ENCODE measurements around the gene MYLK.
"Not testable (repeated sequence)": the region's sequence is repeated elsewhere in the genome, so short reads cannot be mapped to it uniquely, and the experiment has no call there.

Gene MYLK

DNA sequence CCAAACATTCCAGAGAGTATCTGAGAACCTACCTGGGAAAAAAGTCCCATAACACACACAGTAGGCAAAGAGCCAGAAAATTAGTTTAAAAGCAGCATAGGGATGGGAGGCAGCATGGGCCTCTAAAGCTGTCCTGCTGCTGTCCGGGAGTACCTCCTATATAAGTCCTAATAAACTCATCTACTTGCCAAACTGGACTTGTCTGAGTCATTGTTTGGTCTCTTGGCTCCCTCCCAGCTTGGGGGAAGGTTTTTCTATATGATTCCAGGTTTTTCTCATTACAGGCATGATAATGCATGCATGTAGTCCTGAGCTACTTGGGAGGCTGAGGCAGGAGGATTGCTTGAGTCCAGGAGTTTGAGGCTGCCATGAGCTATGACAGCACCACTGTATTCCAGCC is 281.8 kb downstream of the MYLK start:
- Histone ChIP-seq H3K27me3 (replicated peaks; ENCODE audit: control insufficient read depth, insufficient read depth, low read length) (no peaks in the 10 kb centered on the region), H3K4me3 (replicated peaks; ENCODE audit: low read depth, low read length) (no peak overlapping the region), H3K36me3 (ENCODE audit: control insufficient read depth, insufficient read depth, low read length) (no peaks in the 10 kb centered on the region; the same call in 1 of the 2 replicates)
- TF ChIP-seq, protein P1, sequence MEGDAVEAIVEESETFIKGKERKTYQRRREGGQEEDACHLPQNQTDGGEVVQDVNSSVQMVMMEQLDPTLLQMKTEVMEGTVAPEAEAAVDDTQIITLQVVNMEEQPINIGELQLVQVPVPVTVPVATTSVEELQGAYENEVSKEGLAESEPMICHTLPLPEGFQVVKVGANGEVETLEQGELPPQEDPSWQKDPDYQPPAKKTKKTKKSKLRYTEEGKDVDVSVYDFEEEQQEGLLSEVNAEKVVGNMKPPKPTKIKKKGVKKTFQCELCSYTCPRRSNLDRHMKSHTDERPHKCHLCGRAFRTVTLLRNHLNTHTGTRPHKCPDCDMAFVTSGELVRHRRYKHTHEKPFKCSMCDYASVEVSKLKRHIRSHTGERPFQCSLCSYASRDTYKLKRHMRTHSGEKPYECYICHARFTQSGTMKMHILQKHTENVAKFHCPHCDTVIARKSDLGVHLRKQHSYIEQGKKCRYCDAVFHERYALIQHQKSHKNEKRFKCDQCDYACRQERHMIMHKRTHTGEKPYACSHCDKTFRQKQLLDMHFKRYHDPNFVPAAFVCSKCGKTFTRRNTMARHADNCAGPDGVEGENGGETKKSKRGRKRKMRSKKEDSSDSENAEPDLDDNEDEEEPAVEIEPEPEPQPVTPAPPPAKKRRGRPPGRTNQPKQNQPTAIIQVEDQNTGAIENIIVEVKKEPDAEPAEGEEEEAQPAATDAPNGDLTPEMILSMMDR (IDR thresholded peaks at IDR 0.05; ENCODE audit: insufficient read depth, low read length, poor library complexity, severe bottlenecking): no peak
- DNase-seq (ENCODE audit: extremely low read depth, insufficient read length): no peak

DNA sequence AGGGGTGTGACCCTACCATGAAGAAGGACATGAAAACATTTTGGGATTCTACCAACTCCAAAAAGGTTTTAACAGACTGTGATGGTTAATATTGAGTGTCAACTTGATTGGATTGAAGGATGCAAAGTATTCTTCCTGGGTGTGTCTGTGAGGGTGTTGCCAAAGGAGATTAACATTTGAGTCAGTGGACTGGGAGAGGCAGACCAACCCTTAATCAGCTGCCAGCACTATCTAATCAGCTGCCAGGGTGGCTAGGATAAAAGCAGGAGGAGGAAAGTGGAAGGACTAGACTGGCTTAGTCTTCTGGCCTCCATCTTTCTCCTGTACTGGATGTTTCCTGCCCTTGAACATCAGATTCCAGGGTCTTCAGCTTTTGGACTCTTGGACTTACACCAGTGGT is 283.3 kb downstream of the MYLK start:
- H3K27me3 ChIP-seq (replicated peaks; ENCODE audit: control insufficient read depth, insufficient read depth, low read length); DNase-seq (ENCODE audit: extremely low read depth, insufficient read length); H3K4me3 ChIP-seq (replicated peaks; ENCODE audit: low read depth, low read length); H3K36me3 ChIP-seq (ENCODE audit: control insufficient read depth, insufficient read depth, low read length): not testable (repeated sequence)

DNA sequence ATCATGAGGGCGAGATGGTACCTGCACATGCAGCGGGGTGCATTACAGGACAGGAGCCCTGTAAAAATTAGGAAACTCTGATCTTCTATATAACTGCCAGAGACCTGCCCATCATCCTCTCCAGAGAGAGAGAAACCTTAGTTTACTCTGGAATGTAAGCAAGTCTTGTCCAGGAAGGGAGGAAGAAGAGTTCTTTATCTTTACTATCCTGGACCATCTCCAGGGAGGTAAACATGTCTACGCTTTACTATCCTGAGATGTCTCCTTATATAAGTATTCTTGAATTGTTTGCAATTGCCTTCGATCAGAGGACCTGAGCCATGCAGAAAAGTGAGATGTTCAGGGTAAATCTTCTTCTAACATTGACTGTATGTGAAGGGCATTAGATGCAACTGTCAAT is 286.6 kb downstream of the MYLK start:
- Histone ChIP-seq H3K4me3 (replicated peaks; ENCODE audit: low read depth, low read length) (no peak overlapping the region), H3K27me3 (replicated peaks; ENCODE audit: control insufficient read depth, insufficient read depth, low read length) (no peaks in the 10 kb centered on the region), H3K36me3 (ENCODE audit: control insufficient read depth, insufficient read depth, low read length) (no peaks in the 10 kb centered on the region; the same call in 1 of the 2 replicates)
- no peak for DNase-seq (ENCODE audit: extremely low read depth, insufficient read length)
- TF ChIP-seq, protein P1 (IDR thresholded peaks at IDR 0.05; ENCODE audit: insufficient read depth, low read length, poor library complexity, severe bottlenecking): no peak

DNA sequence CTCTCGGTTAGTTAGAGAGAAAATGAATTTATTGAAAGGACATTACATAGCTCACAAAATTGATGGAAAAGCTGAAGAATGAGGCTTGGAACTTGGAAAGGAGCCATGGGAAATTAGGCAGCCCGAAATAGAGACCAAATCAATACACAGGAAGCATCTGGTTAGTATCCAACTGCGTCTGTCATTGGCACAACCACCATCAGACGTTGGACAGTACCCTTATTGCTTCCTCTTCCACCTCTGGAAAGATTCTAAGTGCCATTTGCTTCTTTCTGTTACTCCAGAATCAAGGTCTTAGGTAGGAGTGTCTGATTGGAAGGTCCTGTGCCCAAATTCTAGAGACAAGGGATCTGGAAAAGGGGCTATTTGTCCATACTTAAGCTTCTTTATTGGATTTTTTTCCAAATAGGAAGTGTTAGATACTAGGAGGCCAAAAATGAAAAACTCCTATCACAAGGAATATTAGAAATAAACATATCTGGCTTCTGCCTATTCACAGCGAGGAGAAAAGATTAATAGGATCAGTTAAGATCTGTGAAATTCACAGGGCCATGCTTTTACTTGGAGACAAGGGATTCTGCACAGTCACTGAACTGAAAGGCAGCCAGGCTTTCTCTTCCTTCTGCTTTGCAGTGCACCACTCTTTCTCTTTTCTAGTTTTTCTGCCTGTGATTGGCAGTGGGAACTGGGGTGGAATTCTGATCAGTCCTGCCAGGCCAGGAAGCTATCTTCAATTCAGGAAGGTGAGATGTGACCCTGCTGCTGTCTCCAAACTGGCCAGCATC is 288.5 kb downstream of the MYLK start:
- Histone ChIP-seq H3K4me3 (replicated peaks; ENCODE audit: low read depth, low read length) (no peak overlapping the region), H3K27me3 (replicated peaks; ENCODE audit: control insufficient read depth, insufficient read depth, low read length) (no peaks in the 10 kb centered on the region), H3K36me3 (ENCODE audit: control insufficient read depth, insufficient read depth, low read length) (peaks cover 2% of the 10 kb centered on the region; the same call in 1 of the 2 replicates)
- TF ChIP-seq, protein P1 (IDR thresholded peaks at IDR 0.05; ENCODE audit: insufficient read depth, low read length, poor library complexity, severe bottlenecking): no peak
- DNase-seq (ENCODE audit: extremely low read depth, insufficient read length): no peak

DNA sequence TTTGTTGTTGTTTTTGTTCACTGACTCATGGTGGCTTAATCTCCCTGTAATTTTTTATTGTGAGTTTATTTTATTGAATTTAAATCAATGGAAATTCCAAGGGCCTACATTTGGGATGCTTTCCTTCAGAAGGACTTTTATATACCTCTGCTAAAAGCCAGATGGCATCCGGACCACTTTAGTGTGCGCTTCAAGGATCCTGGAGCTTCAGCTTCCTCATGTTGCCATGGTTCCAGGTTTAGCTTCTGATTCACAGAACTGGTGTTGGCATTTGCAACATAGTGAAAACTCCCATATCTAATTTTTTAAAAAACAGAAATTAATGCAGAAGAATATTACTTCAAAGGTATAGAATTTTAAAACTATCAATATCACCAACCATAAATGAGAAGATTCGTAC is 290.8 kb downstream of the MYLK start:
- no peaks in the 10 kb centered on the region for H3K27me3 ChIP-seq (replicated peaks; ENCODE audit: control insufficient read depth, insufficient read depth, low read length)
- TF ChIP-seq, protein P1 (IDR thresholded peaks at IDR 0.05; ENCODE audit: insufficient read depth, low read length, poor library complexity, severe bottlenecking): no peak

DNA sequence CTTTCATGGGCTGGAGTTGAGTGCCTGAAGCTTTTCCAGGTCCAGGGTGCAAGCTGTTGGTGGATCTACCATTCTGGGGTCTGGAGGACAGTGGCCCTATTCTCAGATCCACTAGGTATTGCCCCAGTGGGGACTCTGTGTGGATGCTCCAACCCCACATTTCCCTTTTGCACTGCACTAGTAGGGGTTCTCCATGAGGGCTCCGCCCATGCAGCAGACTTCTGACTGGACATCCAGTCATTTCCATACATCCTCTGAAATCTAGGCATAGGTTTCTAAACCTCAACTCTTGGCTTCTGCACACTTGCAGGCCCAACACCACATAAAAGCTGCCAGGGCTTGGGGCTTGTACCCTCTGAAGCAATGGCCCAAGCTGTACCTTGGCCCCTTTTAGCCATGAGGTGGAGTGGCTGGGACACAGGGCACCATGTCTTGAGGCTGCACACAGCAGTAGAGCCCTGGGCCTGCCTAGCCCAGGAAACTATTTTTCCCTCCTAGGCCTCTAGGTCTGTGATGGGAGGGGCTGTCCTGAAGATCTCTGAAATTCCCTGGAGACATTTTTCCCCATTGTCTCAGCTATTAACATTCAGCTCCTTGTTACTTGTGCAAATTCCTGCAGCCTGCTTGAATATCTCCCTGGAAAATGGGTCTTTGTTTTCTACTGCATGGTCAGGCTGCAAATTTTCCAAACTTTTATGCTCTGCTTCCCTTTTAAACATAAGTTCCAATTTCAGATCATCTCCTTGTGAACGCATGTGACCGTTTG is 293.3 kb downstream of the MYLK start:
- Histone ChIP-seq H3K27me3 (replicated peaks; ENCODE audit: control insufficient read depth, insufficient read depth, low read length) (no peaks in the 10 kb centered on the region), H3K4me3 (replicated peaks; ENCODE audit: low read depth, low read length) (no peak overlapping the region), H3K36me3 (ENCODE audit: control insufficient read depth, insufficient read depth, low read length) (peaks cover 2% of the 10 kb centered on the region)
- TF ChIP-seq, protein P1 (IDR thresholded peaks at IDR 0.05; ENCODE audit: insufficient read depth, low read length, poor library complexity, severe bottlenecking): no peak
- DNase-seq (ENCODE audit: extremely low read depth, insufficient read length): no peak

More for the DNA sequence above, 290.8 kb downstream of the MYLK start:
- DNase-seq (ENCODE audit: extremely low read depth, insufficient read length): no peak
- peaks cover 2% of the 10 kb centered on the region for H3K36me3 ChIP-seq (ENCODE audit: control insufficient read depth, insufficient read depth, low read length)
- no peak overlapping the region for H3K4me3 ChIP-seq (replicated peaks; ENCODE audit: low read depth, low read length)

All from GM06990 (cell line).